HG03196 (cell line): ENCODE data around the gene AMPD2.

ENCODE experiments used
- ATAC-seq: cut with Tn5 transposase; IDR thresholded peaks from one replicate; pipeline ENCODE4 v1.9.1; 2021; ENCODE audit not compliant: unreplicated experiment

AMPD2 gene

DNA sequence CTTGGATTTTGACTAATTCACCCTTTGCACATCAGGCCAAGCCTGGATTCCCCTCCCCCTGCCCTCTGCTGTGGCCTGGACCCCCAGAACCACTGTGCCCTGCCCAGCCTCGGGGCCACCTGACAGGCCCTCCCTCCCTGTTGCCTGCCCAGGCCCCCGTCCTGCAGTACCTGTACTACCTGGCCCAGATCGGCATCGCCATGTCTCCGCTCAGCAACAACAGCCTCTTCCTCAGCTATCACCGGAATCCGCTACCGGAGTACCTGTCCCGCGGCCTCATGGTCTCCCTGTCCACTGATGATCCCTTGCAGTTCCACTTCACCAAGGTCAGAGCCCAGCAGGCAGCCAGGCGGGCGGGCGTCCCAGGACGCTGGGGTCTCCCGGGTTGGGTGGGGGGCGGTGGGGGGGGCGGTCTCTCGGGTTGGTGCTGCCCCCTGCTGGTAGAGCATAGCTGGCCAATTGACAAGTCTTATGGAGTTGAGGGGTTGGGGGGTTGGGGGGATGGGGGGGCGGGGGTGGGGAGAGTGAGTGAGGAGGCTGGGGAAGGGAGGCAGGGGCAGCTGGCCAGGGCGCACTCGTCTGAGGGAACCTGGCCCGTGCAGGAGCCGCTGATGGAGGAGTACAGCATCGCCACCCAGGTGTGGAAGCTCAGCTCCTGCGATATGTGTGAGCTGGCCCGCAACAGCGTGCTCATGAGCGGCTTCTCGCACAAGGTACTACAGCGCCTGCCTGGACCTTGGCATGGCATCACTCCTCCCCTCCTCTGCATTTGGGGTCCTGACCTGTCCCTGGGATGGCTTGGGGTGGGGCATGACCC, 10.7 kb downstream of the AMPD2 start:
- no peak for ATAC-seq

DNA sequence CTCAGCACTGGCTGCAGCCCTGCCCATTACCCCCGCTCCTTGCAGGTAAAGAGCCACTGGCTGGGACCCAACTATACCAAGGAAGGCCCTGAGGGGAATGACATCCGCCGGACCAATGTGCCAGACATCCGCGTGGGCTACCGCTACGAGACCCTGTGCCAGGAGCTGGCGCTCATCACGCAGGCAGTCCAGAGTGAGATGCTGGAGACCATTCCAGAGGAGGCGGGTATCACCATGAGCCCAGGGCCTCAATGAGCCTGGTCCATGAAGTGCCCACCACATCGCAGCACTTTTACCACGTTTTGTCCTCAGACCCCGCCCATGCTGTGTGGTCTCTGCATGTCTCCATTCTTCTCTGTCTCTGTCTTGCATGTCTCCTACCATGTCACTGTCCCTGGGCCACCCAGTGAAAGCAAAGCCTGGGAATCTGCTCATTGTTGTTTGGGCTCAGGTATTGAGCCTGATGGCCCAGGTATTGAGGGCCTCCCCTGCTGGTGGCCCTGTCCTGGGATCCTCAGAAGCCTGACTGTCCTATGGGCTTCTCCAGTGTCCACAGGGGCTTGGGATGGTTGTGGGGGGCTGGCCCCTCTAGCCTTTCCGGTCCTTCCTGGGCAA, 11.4 kb downstream of the AMPD2 start:
- no peak for ATAC-seq

DNA sequence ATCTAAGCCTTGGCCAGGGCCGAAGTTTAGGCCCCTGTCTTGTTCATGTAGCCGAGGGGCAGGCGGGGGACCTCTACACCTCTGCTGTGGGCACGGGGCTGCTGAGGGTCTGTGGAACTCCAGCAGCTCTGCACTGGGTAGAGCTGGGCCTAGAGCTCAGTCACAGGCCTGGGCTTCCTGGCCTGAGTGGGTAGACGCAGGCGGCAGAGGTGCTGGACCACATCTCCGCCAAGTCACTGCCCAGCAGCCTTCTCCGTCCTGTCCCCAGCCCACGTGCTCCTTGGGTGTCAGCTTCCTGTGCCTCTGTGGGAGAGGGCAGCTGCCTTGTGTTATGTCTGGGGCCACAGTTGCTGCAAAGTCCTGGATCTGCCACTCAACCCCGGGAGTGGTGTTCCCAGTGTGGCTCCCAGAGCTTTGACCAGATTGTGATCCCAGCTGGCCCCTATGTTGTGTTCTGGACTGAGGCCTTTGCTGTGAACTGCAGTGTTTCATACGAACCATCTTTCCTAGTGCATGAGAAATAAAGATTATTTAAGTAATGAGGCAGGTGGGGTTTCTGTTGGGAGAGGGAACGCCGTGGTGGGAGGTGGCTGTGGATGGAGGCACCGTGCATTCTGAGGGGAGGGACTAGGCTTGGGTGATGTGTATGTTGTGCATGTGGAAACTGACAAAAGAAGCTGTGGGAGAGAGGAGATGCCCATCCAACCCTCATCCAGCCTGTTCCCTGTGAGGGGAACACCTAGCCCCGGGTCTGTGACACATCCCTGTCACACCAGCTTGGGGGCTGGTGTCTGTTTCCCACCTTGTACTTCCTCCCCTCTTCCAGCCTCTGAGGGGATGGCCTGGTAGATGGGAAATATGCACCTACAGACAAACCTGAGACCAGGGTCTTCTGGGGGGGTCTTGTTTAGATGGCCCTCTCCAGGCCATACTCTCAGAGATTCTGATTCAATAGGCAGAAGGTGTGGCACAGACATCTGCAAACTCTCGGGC, 12.2 kb downstream of the AMPD2 start:
- no peak for ATAC-seq

DNA sequence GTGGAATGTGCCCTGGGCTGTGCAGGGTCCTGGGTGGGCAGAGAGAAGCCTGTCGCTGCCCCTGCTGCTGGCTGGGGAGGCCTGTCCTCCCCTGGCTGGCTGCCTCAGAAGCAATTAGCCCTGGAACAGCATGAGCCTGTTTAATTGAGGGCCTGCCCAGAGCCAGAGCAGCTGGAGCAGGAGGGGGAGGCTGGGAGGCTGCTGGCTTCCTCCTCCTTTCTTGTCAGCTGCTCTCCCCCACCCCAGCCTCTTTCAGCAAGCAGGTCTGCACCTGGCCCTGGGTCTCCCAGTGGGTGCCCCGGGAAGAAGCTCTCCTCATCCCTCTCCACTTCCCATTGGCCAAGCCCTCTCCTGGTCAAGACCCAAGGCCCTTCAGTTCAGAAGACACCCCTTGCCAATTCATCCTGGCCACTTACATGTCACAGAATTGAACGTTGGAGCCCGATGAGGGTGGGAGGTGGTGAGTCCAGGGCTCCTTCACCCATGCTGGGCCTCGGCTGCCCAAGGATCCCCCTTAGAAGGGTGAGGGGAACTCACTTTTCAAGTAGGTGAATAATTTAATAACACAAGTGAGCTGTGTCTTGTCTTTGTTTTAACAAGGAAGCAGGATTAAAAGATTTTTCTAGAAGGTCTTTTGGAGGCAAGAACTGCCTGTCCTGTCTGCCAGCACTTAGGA, 13.2 kb downstream of the AMPD2 start:
- ATAC-seq, result no peak

DNA sequence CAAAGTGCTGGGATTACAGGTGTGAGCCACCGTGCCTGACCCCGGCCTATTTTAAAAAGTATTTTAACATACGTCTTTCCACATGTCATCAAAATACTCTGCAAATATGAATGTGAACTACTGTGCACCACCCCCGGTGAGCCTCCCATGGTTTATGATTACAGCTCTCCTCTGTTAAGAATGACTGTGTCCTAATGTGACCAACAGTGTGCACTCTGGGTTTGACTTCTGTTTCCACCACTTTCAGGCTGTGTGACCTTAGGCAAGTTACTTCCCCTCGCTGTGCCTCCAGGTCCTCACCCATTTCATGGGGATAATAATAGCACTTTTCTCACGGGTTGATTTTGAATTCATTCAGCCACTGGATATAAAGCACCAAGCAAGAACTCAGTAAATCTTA, 14.7 kb downstream of the AMPD2 start:
- ATAC-seq, result no peak

DNA sequence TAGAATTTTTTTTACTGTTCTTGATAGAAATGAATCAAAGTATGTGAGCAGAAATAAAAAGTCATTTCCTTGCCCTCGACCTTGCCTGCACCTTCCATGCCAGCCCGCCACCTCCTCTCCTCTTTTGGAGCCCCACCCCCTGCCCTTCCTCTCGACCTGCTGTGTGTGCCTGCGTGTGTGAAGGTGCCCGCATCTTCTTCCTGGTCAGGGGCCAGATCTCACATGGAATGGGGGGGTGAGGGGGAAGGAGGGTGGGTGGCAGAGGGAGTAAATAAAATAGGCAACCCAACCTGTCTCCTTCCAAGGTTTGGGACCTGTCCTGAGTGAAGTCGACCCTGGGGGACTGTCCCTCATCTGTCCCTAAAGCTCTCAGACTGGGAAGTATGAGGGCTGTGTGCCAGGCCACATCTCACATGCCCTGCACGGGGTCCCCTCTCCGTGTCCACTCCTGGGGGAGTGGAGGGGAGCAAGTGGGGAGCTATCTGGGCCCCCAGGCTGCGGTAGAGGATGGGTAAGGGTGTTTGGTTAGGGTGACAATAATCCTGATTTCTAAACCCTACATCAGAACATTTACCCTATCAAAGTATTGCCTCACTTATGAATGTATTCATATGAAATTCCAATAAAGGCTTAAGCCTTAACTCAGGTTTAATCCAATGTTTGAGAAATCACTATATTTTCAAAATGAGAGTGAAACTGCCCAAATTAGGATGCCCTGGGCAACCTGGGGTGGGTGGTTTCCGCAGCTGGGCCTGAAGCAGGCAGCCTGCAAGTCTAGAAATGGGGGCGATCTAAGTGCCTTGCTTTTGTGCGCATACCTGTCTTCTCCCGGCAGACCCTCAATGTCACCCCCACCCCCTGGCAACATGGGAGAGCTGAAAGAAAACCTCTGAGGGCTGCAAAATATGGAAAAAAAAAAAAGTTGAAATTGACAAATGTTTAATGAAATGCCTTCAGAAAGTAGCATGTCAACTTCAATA, 15.4 kb downstream of the AMPD2 start:
- ATAC-seq, result no peak

DNA sequence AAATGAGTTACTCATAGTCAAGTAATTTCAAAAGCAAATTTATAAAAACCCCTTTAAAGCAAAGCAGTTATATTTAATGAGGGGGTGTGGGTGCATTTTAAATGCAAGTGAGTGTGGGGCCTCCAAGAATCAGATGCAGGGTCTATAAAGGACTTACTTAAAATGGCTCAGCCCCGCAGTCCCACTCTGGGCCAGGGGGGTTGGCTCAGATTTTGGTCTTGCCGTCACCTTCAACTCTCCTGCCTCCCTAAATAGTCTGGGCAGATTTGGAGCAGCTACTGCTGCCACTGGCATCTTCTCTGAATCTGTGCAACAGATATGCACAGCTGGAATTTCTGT, 16.2 kb downstream of the AMPD2 start:
- no peak for ATAC-seq

DNA sequence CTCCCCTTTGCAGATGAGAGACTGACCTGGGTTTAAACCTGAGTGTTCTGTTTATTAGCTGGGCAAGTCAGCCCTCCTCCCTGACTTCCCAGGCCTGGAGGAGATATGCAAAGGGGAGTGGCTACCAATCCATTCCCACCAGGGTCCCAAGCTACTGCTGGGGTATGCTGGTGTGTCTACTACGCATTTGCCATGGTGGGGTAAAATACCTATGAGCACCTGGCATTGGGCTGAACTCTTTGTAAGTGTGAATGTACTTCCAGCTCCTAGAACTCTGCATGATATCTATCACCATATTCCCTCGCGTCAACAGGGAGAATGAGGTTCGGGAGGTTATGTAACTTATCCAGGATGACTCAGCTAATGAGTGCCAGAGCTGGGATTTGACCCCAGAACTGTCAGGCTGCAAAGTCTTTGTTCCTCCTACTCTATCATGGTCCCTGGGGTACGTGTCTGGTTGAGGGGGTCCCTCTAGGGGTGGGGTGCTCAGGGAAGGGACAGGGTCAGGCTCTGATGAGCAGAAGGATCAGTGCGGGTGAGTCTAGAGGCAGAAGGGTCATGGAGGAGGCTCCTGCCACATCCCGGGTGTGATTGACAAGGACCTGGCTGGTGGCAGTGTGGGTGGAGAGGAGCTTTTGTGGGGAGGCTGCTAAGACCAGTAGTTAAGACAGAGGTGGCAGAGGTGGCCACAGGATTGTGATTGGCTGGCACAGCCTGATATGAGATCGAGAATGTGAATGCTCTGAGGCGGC, 16.7 kb downstream of the AMPD2 start:
- no peak for ATAC-seq

DNA sequence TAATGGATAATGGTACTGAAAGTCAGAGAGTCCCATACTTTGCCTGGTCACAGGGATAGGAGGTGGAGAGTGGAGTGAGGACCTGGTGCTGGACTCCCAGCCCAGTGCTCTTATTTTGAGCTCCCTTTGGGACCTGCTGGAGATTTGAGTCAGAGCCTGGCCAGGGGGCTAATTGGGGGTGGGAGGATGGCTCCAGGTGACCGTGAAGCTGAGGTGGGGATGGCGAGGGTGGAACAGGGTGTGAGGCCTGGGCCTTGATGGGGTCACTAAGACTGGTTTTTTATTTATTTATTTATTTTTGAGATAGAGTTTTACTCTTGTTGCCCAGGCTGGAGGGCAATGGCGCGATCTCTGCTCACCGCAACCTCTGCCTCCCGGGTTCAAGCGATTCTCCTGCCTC, 17.8 kb downstream of the AMPD2 start:
- no peak for ATAC-seq

DNA sequence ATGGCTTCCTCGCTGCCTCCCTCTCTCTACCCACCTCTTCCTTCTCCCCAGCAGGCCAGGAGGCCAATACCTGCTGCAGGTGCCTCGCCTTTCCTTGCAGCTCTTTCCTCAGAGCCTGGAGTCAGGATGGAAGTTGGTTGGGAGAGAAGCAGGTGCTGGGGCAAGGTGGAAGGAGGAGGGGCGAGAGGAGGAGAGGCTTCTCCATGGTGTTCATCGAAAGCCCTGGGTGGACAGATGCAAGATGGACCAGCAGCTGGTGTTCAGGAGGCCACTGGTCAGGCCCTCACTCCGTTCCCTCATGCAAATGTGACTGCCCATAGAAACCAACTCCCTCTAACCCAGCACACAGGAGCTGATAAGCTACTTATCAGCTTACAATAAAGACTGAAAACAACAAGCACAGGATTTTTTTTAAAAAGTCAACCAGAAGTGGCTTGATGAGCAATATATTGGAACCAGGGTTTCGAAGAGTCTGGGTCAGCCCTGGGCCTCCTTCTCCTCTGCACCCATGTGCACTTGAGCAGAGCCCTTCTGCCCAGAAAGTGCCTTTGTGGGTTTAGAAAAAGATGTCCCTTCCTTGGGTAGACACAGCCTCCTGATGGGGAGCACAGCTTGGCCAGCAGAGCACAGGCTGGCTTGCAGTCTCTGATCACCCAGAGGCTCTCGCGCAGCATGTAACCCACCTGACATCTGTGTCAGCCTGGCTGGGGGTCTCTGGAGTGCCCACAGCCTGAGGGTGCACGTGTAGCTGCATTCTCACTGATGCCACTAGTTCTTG, 19.6 kb downstream of the AMPD2 start:
- no peak for ATAC-seq

DNA sequence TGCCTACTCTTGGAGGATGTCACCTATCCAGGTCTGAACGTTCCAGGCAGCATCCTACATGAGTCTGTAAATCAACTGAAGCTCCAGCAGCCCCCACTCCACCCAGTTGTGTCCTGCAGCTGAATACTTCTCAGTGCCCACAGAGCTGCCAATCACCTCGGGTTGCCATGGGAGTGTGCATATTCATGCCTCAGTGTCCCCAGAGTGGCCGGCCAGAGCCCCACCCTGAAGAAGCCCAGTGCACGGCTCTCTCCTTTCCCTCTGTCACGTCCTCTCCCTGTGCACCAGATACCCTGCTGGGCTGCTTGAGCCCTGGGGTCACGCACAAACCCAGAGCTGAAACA, 20.2 kb downstream of the AMPD2 start:
- no peak for ATAC-seq

DNA sequence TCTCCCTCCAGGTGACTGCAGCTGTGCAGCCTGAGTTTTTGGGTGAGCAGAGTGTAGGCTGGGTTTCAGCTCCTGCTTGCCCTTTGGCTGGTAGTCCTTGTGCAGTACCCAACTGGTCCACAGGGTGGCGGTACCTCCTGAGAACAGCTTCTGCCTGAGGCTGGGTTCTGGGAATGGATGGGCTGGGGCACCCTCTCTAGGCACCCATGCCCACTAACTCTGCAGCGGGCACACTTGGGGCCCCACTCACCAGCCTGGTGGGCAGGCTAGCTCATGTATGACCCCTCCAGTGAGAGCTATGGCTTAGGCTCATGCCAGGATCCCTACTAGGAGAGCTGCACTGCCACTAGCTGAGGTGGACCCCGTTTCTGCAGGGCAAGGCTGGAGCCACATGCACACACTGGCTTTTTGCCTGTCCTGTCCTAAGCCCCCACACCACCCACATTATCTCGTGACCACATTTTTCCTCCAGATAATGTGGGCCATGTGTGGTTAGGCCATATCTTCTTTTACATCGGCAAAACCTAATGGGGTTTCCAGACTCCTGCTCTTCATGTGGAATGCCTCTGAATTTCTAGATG, 20.7 kb downstream of the AMPD2 start:
- peak; percentile 65 for ATAC-seq

DNA sequence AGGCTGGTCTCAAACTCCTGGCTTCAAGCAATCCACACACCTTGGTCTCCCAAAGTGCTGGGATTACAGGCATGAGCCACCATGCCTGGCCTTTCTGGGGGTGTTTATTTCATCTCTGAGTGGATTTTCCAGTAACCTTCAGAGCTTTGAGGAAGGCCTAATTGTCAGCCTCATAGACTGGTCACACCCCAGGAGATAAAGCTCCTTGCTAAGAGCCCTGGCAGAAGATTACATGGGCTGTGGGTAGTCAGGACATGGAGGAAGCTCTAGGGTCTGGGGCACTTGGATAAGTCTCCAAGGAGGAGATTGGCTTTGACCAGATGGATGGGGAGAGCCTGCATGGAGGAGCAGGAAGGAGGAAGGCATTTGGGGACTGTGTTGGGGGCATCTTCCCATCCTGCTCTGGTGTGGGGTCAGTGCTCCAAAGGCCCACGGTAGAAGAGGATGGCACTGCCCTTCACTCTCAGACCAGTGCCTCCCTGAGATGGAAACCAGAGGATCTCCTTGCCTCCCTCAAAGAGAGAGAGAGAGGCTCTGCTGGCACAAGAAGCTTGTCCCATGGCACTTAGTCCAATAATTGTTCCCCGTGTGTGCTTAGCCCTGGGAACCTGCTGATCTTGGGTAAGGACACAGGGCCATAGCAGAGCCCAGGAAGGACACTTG, 21.6 kb downstream of the AMPD2 start:
- ATAC-seq, result no peak

DNA sequence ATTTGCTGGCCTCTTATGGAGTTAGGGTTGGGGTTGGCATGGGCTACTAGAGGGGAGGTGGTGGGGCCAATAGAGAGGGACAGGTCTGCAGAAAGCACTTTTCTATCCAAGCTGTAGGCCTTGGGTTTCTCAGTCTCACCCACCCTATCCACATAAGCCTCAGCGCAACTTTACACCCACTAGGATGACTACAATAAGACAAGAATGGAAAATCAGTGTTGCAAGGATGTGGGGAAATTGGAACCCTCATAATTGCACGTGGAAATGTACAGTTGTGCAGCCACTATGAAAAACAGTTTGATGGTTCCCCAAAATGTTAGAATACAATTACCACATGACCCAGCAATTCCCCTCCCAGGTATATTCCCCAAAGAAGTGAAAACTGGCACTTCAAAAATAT, 22.2 kb downstream of the AMPD2 start:
- no peak for ATAC-seq

DNA sequence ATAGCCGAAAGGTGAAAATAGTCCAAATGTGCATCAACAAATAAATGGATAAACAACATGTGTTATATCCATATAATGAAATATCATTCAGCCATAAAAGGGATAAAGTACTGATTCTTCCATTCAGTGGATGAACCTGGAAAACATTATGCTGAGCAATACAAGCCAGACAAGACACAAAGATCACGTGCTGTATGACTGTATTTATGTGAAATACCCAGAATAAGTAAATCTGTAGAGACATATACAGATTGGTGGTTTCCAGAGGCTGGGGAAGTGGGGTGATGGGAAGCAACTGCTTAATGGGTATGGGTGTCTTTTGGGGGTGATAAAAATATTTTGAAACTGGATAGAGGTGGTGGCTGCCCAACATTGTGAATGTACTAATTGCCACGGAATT, 23.0 kb downstream of the AMPD2 start:
- no peak for ATAC-seq

DNA sequence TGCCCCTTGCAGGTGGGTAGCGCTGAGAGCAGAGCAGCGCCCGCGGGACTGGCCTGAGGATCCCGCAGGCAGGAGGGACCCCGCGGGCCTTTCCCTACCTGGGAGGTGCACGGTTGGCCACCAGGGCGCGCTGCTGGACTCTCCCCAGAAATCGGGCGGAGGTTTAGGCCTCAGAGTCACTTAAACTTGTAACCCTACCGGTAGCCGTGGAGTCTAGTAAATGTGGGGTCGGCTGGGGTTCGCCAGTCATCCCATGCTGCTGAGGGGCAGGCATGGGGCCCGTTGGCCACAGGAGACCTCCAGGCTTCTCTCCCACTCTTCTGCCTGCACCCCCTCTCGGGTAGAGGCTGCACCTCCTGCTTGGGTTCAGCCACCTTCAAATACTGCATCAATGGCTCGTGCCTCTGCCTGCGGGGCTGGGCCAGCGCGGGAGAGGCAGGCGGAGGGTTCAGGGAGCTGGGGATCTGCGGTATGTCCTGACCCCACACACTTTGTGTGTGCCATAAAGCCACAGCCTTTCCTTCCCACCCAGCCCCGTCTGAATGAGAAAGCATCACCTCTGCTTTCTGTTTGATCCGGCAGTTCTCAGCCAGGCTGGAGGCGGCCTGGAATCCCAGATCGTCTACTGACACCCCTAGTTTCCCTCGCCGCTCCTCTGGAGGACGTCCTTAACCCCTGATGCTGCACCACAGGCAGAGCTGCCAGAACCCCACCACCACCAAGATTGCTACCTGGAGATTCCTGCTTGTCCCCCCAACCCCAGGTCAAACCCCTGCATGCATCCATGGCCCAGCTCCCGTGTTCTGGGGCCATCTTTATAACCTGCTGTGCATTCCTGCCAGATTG, 24.0 kb downstream of the AMPD2 start:
- peak; percentile 78 for ATAC-seq

DNA sequence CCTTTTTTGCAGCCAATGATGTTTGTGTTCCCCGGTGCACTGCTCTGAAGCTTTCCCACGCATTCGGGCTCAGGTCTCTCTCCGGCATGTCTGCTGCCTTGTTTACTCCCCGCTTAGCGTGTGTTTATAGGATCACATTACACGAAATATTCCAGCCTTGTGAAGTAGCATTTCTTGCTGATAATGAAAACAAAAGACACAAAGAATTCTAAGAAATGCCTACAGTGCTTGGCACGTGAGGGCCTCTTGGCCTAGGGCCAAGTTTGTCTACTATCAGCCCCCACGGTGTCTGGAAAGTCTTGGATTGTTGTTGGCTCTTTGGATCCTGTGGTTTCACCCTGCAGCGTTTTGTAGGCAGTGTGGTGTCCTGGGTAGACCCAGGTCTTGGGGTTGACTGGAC, 25.0 kb downstream of the AMPD2 start:
- no peak for ATAC-seq
